Ishikawa (cell line): Measurements from ENCODE around the gene DNAJA3.

Source experiments
- CEBPB ChIP-seq: IDR thresholded peaks from 2 replicates; pipeline ENCODE4 v1.6.1; 2012
- EGR1 ChIP-seq: IDR thresholded peaks from 2 replicates; pipeline ENCODE4 v1.6.1; 2012
- NFIC ChIP-seq: IDR thresholded peaks from 2 replicates; pipeline ENCODE4 v1.6.1; 2012
- REST ChIP-seq: IDR thresholded peaks from 2 replicates; pipeline ENCODE4 v1.6.1; 2012; ENCODE audit warnings: low read depth, mild to moderate bottlenecking
- TEAD4 ChIP-seq: IDR thresholded peaks from 2 replicates; pipeline ENCODE4 v1.6.1; 2012

- TF ChIP-seq REST (no peak), TEAD4 (no peak), NFIC (no peak), EGR1 (no peak), CEBPB (no peak)
Observed at GRCh38 chr16:4467916-4468315, 42.2 kb downstream of the DNAJA3 start.
